K562 (cell line): ENCODE data around the gene PRM3. TPM values are rescaled to one million over a fixed set of nuclear protein-coding genes. Genes with fewer than 3 reads are reported as not detected.

Experiments used
- ATAC-seq: fragments of 200-7000 bp; cut with Tn5 transposase; 3 replicates; pipeline ENCODE4 v1.9.1; 2020; ENCODE audit warnings: moderate library complexity
- BruUV-seq: library from RNA; stranded (reverse); fragments of 400-500 nt; replicated peaks from 2 replicates; lab custom pipeline; 2021; lab: Mats Ljungman, UMichigan
- CTCF ChIA-PET: fragments of 300-600 bp; formaldehyde crosslinking; extraction: SDS; loops from one replicate; lab custom pipeline; 2021; ENCODE audit warnings: low intra/inter-chr PET ratio; lab: Yijun Ruan, JAX
- POLR2A ChIA-PET: fragments of 300-600, 350-650 bp; sonication (Branson Sonifier 250); formaldehyde crosslinking; extraction: SDS; loops from one replicate; lab custom pipeline; 2021; ENCODE audit warnings: antibody characterized with exemption, inconsistent platforms; lab: Yijun Ruan, JAX
- DNase-seq, 4 experiments: peaks; one replicate each; pipeline versions ENCODE4 v3.0.0 to v3.0.0-alpha.2; 2011 to 2018; ENCODE audit warnings: low spot score in 3 of 4, mixed read lengths in 3 of 4; ENCODE audit errors: extremely low read depth in 1 of 4
- FAIRE-seq: peaks from 2 replicates; lab custom pipeline; 2011; peaks lifted over from hg19 to GRCh38; lab: Jason Lieb, UNC
- H2AFZ ChIP-seq: 2 replicates; pipeline ENCODE4 v1.6.0; 2011; ENCODE audit warnings: low read depth, low read length, control low read depth, inconsistent platforms
- H3K27ac ChIP-seq: fragments of 200-600 bp; 3 replicates; pipeline ENCODE4 v1.8.0; 2011; ENCODE audit warnings: low read depth, mild to moderate bottlenecking, control low read depth, inconsistent platforms, low read length, moderate library complexity, mixed read lengths; ENCODE audit errors: extremely low read depth
- H3K27me3 ChIP-seq, 2 experiments: fragments of 300-600 bp in 1 of 2; 2 replicates in 1 of 2; 3 replicates in 1 of 2; pipeline versions ENCODE4 v1.6.0 to v1.8.0; 2011; ENCODE audit warnings: inconsistent platforms in 2 of 2, low read length in 2 of 2, mild to moderate bottlenecking in 1 of 2, mixed read lengths in 1 of 2, moderate library complexity in 1 of 2; ENCODE audit not compliant: control insufficient read depth in 2 of 2, insufficient read depth in 2 of 2
- H3K36me3 ChIP-seq: fragments of 300-600 bp; 3 replicates; pipeline ENCODE4 v1.8.0; 2011; ENCODE audit warnings: mild to moderate bottlenecking, low read length, inconsistent platforms; ENCODE audit not compliant: control insufficient read depth, insufficient read depth
- H3K4me1 ChIP-seq, 2 experiments: fragments of 200-600 bp in 1 of 2; replicated peaks in 1 of 2; 2 replicates in 1 of 2; 3 replicates in 1 of 2; pipeline versions ENCODE4 v1.5.1 to v1.8.0; 2011; ENCODE audit warnings: inconsistent platforms in 2 of 2, low read length in 2 of 2, mild to moderate bottlenecking in 1 of 2, mixed read lengths in 1 of 2, moderate library complexity in 1 of 2; ENCODE audit not compliant: control insufficient read depth in 2 of 2, insufficient read depth in 2 of 2
- H3K4me2 ChIP-seq: 2 replicates; pipeline ENCODE4 v1.6.1; 2011; ENCODE audit warnings: low read length, control low read depth, inconsistent platforms, mixed read lengths; ENCODE audit not compliant: insufficient read depth
- H3K4me3 ChIP-seq: fragments of 200-600 bp; sonication (generic), shearing (Covaris generic); 2 replicates; pipeline ENCODE4 v1.5.1; 2016; ENCODE audit warnings: control low read depth, inconsistent platforms
- H3K79me2 ChIP-seq: fragments of 200-600 bp; 3 replicates; pipeline ENCODE4 v1.8.0; 2011; ENCODE audit warnings: low read length, inconsistent platforms; ENCODE audit not compliant: control insufficient read depth, insufficient read depth
- H3K9ac ChIP-seq, 2 experiments: 2 replicates each; pipeline versions ENCODE4 v1.6.0 to v1.6.1; 2011; ENCODE audit warnings: low read depth in 2 of 2, low read length in 2 of 2, control low read depth in 1 of 2, inconsistent platforms in 1 of 2, mild to moderate bottlenecking in 1 of 2, mixed read lengths in 1 of 2; ENCODE audit not compliant: insufficient read depth in 1 of 2
- H3K9me1 ChIP-seq: one replicate; pipeline ENCODE4 v1.6.0; 2011; ENCODE audit warnings: inconsistent platforms, mild to moderate bottlenecking, low read length, moderate library complexity; ENCODE audit not compliant: control insufficient read depth, insufficient read depth
- H3K9me3 ChIP-seq: replicated peaks from 2 replicates; pipeline ENCODE4 v1.5.1; 2011; ENCODE audit warnings: low read depth, low read length, inconsistent platforms; ENCODE audit not compliant: control insufficient read depth, insufficient read depth
- H4K20me1 ChIP-seq: replicated peaks from 2 replicates; pipeline ENCODE4 v1.6.1; 2011; ENCODE audit warnings: low read length, inconsistent platforms, mixed read lengths; ENCODE audit not compliant: control insufficient read depth, insufficient read depth
- CREM ChIP-seq: IDR thresholded peaks from 2 replicates; pipeline ENCODE4 v1.6.1; 2014; ENCODE audit warnings: antibody characterized with exemption, low read depth
- NEUROD1 ChIP-seq: fragments of 150-350 bp; IDR thresholded peaks from 2 replicates; pipeline ENCODE4 v1.6.1; 2014; ENCODE audit warnings: borderline replicate concordance, low read length, low read depth; ENCODE audit not compliant: partially characterized antibody
- POLR2B ChIP-seq: fragments of 450-650 bp; IDR thresholded peaks from 2 replicates; pipeline ENCODE4 v1.6.1; 2018; ENCODE audit warnings: low read depth; ENCODE audit not compliant: partially characterized antibody
- SRF ChIP-seq, 2 experiments: fragments of 250-450, 450-650 bp in 1 of 2; sonication (Bioruptor Pico) in 1 of 2; sonication (generic) in 1 of 2; formaldehyde crosslinking; IDR thresholded peaks; 2 replicates each; pipeline versions ENCODE4 v1.5.0 to v1.5.1; 2020 to 2022; ENCODE audit warnings: mild to moderate bottlenecking in 1 of 2, missing genetic modification reagents in 1 of 2
- THRAP3 ChIP-seq: fragments of 450-650 bp; IDR thresholded peaks from 2 replicates; pipeline ENCODE4 v1.6.1; 2016; ENCODE audit warnings: mild to moderate bottlenecking, inconsistent platforms, borderline replicate concordance
- WGBS: fragments of 100-300 bp; shearing (Covaris generic); methylation state at CpG from one replicate; pipeline ENCODE4 v1.1.6; 2016; ENCODE audit warnings: low coverage, mixed read lengths; ENCODE audit not compliant: insufficient coverage; ENCODE audit errors: missing lambda C conversion rate; 5-methylcytosine and 5-hydroxymethylcytosine counted together
- in situ Hi-C: fragments of 300-500 bp; cut with MboI; formaldehyde crosslinking; loops from 4 replicates; pipeline ENCODE4 v1.15.0; 2018; ENCODE audit warnings: inconsistent platforms, mixed read lengths
- intact Hi-C: fragments of 100-400 bp; cut with micrococcal nuclease; formaldehyde crosslinking; loops from 2 replicates; pipeline ENCODE4 v1.14.2; 2022
- polyA plus RNA-seq, 8 experiments: library from polyadenylated mRNA; depleted of rRNA in 4 of 8; stranded (reverse) in 5 of 8; unstranded in 3 of 8; fragments of >200 nt; fragmentation: Nextera tagmentation in 2 of 8; fragmentation: Illumina TruSeq in 1 of 8; extraction: Ambion mirVana in 2 of 8; extraction: Trizol in 1 of 8; gene quantifications; 2 replicates each; pipeline versions ENCODE4 v1.2.1 to v1.2.3, GENCODE V29; 2011 to 2014; ENCODE audit warnings: inconsistent platforms in 1 of 8, missing spikeins in 1 of 8
- total RNA-seq, 7 experiments: library from RNA; depleted of rRNA in 6 of 7; stranded (reverse); fragments of >200 nt in 6 of 7; fragmentation: Illumina TruSeq in 2 of 7; extraction: Trizol in 2 of 7; gene quantifications; 2 replicates each; pipeline versions ENCODE4 v1.2.1 to v1.2.3, GENCODE V29; 2011 to 2021; ENCODE audit warnings: low replicate concordance in 1 of 7

PRM3 gene
- total and polyA plus RNA-seq, 9 of the 15 experiments (the other 6 are each of a cell fraction or from before 2014, with no cell fraction given): not detected

GRCh38 chr16:11280616-11281522 is 7.4 kb upstream of the PRM3 start, which contains the start of gene PRM1:
Gene PRM1, minus strand, starts transcription at chr16:11281330. Its CDS starts 92 bp downstream, at chr16:11281238.
- Histone ChIP-seq H3K4me3 (no peak within 1 kb of the TSS), H3K9ac (no peak within 1 kb of the TSS; a peak in 1 of 4 replicates), H3K79me2 (no peaks in the 10 kb centered on the region), H3K4me1 (peaks cover 0 to 8% of the 10 kb centered on the region in 2 experiments; a peak in 2 of 5 replicates), H4K20me1 (peaks cover 6% of the 10 kb centered on the region; the same call in 1 of the 2 replicates), H3K36me3 (no peaks in the 10 kb centered on the region), H3K9me3 (no peaks in the 10 kb centered on the region), H3K27ac (no peak within 1 kb of the TSS), H3K4me2 (no peak within 1 kb of the TSS), H3K9me1 (no peaks in the 10 kb centered on the region), H2AFZ (no peak within 1 kb of the TSS), H3K27me3 (peaks cover 47 to 50% of the 10 kb centered on the region in 2 experiments)
- DNase-seq (no peak), FAIRE-seq (no peak), ATAC-seq (no peak)
- BruUV-seq: no TSS peak
- TF ChIP-seq NEUROD1 (no peak), THRAP3 (no peak), POLR2B (no peak), SRF (CRISPR knock-in tag; IDR thresholded peaks at IDR 0.05) (peak in 1 of 2 experiments; percentile 82; a peak in 2 of 4 replicates), CREM (no peak)
- in situ Hi-C loops (no loop called here), intact Hi-C loops (no loop called here)
- POLR2A ChIA-PET: no interaction called here
- CTCF ChIA-PET: no interaction called here
- WGBS: 14% methylated on average over 16 of the region's 25 CpGs
